Esophagus squamous epithelium (tissue), 4 donors: ENCODE measurements around the gene GALNT2.

Experiments
- POLR2A ChIP-seq, 4 donors: fragments of 450-650 bp; IDR thresholded peaks; one replicate each; pipeline ENCODE4 v1.6.1; 2017; ENCODE audit warnings: antibody characterized with exemption in 4 of 4, mild to moderate bottlenecking in 4 of 4, moderate library complexity in 3 of 4
- TF ChIP-seq, protein P1 (sequence below), 6 experiments: fragments of 450-650 bp in 4 of 6; fragments of 200-600 bp in 2 of 6; sonication (generic) in 2 of 6; IDR thresholded peaks; one replicate each; pipeline ENCODE4 v1.5.1; 2016 to 2019; ENCODE audit warnings: antibody characterized with exemption in 6 of 6, mild to moderate bottlenecking in 4 of 6, moderate library complexity in 4 of 6

DNA sequence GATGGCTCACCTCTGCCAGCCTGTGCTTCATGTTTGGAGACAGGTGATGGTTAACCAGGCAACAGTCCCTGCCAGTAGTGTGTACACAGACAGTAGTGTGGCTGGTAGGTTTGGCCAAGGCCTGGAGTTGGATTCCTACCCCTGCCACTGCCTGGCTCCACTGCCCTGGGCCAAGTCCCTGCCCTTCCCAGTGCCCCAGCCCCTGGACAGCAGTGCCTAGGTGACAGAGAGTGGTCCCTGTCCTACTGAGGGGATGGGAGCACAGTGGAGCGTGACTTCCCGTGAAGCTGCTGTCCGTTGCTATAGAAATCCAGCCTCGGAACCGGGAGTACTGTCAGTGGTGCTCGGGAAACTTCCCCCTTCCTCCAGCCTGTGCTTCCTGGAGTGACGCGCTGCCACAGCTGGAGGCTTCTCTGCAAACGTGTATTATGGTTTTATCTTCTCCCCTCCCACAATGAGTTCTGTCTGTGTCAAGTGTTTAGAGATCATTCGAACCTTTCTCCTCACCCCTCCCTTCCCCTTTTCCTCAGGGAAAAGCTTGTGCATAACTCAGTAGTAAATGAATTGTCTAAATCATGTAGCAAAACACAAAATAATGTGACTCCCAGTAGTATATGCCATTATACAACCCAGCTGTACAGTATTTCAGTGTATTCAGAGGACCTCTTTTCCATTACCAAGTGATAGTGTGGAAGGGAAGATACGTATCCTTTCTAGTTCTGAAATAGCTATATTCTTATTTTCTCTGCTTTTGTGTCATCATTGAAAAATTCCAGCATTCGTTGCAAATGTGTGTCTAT, 73.4 kb downstream of the GALNT2 start:
- TF ChIP-seq, protein P1, sequence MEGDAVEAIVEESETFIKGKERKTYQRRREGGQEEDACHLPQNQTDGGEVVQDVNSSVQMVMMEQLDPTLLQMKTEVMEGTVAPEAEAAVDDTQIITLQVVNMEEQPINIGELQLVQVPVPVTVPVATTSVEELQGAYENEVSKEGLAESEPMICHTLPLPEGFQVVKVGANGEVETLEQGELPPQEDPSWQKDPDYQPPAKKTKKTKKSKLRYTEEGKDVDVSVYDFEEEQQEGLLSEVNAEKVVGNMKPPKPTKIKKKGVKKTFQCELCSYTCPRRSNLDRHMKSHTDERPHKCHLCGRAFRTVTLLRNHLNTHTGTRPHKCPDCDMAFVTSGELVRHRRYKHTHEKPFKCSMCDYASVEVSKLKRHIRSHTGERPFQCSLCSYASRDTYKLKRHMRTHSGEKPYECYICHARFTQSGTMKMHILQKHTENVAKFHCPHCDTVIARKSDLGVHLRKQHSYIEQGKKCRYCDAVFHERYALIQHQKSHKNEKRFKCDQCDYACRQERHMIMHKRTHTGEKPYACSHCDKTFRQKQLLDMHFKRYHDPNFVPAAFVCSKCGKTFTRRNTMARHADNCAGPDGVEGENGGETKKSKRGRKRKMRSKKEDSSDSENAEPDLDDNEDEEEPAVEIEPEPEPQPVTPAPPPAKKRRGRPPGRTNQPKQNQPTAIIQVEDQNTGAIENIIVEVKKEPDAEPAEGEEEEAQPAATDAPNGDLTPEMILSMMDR (IDR thresholded peaks at IDR 0.05): no peak
- no peak for TF ChIP-seq POLR2A (IDR thresholded peaks at IDR 0.05)
